ENCODE results near the gene CYSTM1.

DNA sequence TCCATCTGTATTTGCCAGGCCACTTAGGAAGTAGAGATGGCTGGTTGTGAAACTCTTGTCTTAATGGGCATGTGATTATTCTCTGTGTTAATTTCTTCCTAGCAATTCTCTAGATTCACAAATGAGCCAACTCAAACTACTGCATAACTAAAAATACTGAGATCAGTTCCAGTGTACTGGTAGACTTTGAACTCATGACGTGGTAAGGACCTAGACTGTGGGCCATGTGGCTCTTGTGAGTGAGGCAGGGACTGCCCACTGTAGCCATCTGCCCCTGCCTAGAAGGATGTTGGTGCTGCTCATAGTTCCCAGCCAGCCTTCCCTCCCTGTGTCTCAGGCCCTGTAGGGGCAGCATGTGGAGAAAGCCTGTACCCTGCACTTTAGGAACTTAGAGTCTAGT lies 47.4 kb downstream of the CYSTM1 start:
- TF ChIP-seq SMC3 (conservative IDR thresholded peaks at IDR 0.05; ENCODE audit: poor library complexity) = no peak
- TF ChIP-seq, protein P1, sequence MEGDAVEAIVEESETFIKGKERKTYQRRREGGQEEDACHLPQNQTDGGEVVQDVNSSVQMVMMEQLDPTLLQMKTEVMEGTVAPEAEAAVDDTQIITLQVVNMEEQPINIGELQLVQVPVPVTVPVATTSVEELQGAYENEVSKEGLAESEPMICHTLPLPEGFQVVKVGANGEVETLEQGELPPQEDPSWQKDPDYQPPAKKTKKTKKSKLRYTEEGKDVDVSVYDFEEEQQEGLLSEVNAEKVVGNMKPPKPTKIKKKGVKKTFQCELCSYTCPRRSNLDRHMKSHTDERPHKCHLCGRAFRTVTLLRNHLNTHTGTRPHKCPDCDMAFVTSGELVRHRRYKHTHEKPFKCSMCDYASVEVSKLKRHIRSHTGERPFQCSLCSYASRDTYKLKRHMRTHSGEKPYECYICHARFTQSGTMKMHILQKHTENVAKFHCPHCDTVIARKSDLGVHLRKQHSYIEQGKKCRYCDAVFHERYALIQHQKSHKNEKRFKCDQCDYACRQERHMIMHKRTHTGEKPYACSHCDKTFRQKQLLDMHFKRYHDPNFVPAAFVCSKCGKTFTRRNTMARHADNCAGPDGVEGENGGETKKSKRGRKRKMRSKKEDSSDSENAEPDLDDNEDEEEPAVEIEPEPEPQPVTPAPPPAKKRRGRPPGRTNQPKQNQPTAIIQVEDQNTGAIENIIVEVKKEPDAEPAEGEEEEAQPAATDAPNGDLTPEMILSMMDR (IDR thresholded peaks at IDR 0.05; ENCODE audit: poor library complexity, severe bottlenecking) = no peak
- no peak for TF ChIP-seq TAF1 (IDR thresholded peaks at IDR 0.05; ENCODE audit: low read depth)
- TF ChIP-seq, protein P2, sequence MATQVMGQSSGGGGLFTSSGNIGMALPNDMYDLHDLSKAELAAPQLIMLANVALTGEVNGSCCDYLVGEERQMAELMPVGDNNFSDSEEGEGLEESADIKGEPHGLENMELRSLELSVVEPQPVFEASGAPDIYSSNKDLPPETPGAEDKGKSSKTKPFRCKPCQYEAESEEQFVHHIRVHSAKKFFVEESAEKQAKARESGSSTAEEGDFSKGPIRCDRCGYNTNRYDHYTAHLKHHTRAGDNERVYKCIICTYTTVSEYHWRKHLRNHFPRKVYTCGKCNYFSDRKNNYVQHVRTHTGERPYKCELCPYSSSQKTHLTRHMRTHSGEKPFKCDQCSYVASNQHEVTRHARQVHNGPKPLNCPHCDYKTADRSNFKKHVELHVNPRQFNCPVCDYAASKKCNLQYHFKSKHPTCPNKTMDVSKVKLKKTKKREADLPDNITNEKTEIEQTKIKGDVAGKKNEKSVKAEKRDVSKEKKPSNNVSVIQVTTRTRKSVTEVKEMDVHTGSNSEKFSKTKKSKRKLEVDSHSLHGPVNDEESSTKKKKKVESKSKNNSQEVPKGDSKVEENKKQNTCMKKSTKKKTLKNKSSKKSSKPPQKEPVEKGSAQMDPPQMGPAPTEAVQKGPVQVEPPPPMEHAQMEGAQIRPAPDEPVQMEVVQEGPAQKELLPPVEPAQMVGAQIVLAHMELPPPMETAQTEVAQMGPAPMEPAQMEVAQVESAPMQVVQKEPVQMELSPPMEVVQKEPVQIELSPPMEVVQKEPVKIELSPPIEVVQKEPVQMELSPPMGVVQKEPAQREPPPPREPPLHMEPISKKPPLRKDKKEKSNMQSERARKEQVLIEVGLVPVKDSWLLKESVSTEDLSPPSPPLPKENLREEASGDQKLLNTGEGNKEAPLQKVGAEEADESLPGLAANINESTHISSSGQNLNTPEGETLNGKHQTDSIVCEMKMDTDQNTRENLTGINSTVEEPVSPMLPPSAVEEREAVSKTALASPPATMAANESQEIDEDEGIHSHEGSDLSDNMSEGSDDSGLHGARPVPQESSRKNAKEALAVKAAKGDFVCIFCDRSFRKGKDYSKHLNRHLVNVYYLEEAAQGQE (IDR thresholded peaks at IDR 0.05; ENCODE audit: borderline replicate concordance) = no peak
- TF ChIP-seq EZH2 (IDR thresholded peaks at IDR 0.05; ENCODE audit: borderline replicate concordance, insufficient read depth, low read length, poor library complexity, severe bottlenecking) = no peak
- no peak for TF ChIP-seq POLR2AphosphoS5 (IDR thresholded peaks at IDR 0.05)
- TF ChIP-seq EP300 (conservative IDR thresholded peaks at IDR 0.05; ENCODE audit: poor library complexity, severe bottlenecking) = no peak

All from neural cell (in vitro differentiated cells).